Measurements from ENCODE around the gene NLRX1.

DNA sequence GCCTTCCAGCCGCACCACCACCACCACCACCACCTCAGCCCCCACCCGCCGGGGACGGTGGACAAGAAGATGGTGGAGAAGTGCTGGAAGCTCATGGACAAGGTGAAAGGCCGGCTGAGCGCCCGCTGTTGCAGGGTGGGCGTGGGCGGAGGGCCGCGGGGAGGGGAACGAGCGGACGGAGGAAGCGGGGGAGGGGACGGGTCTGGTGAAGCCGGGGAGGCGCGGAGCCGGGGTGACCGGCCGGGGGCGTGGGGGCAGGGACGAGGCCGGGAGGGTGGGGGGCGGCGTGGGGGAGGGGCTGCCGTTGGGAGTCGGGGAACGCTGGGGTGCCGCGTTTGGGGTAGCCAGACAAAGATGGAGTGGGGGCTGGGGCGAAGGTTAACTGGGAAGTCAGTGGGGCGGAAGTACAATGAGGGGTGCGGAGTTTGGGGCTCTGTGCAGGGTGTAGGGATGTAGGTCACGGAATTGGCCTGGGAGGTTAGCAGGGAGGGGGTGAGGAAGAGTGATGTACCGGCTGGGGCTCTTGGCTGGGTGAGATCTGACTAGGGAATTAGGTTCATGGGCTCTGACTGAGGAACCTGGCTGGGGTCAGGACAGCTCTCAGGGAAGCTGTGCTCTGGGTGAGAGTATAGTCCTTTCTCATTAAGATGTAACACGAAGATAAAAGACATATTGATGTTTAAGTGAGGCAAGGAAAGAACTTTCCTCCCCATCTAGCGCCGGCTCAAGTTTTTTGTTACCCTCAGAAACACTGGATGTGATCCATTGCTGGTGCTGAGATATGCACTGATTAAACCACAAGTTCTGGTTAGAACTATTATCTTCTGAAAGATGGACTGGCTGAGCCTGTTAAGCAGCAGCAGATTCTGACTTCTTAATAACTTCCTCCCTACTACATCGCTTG is 38.2 kb downstream of the NLRX1 start:
- TF ChIP-seq, protein P1, sequence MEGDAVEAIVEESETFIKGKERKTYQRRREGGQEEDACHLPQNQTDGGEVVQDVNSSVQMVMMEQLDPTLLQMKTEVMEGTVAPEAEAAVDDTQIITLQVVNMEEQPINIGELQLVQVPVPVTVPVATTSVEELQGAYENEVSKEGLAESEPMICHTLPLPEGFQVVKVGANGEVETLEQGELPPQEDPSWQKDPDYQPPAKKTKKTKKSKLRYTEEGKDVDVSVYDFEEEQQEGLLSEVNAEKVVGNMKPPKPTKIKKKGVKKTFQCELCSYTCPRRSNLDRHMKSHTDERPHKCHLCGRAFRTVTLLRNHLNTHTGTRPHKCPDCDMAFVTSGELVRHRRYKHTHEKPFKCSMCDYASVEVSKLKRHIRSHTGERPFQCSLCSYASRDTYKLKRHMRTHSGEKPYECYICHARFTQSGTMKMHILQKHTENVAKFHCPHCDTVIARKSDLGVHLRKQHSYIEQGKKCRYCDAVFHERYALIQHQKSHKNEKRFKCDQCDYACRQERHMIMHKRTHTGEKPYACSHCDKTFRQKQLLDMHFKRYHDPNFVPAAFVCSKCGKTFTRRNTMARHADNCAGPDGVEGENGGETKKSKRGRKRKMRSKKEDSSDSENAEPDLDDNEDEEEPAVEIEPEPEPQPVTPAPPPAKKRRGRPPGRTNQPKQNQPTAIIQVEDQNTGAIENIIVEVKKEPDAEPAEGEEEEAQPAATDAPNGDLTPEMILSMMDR (IDR thresholded peaks at IDR 0.05), result no peak
- TF ChIP-seq EZH2 (IDR thresholded peaks at IDR 0.05) (no peak), EZH2phosphoT487 (IDR thresholded peaks at IDR 0.05) (no peak)
